K562 (cell line): ENCODE measurements around the gene AKT2. TPM values are rescaled to one million over a fixed set of nuclear protein-coding genes. Genes with fewer than 3 reads are reported as not detected.

Source experiments
- ATAC-seq: fragments of 200-7000 bp; cut with Tn5 transposase; 3 replicates; pipeline ENCODE4 v1.9.1; 2020; ENCODE audit warnings: moderate library complexity
- BruUV-seq: library from RNA; stranded (reverse); fragments of 400-500 nt; replicated peaks from 2 replicates; lab custom pipeline; 2021; lab: Mats Ljungman, UMichigan
- CTCF ChIA-PET: fragments of 300-600 bp; formaldehyde crosslinking; extraction: SDS; loops from one replicate; lab custom pipeline; 2021; ENCODE audit warnings: low intra/inter-chr PET ratio; lab: Yijun Ruan, JAX
- POLR2A ChIA-PET: fragments of 300-600, 350-650 bp; sonication (Branson Sonifier 250); formaldehyde crosslinking; extraction: SDS; loops from one replicate; lab custom pipeline; 2021; ENCODE audit warnings: antibody characterized with exemption, inconsistent platforms; lab: Yijun Ruan, JAX
- DNase-seq, 4 experiments: peaks; one replicate each; pipeline versions ENCODE4 v3.0.0 to v3.0.0-alpha.2; 2011 to 2018; ENCODE audit warnings: low spot score in 3 of 4, mixed read lengths in 3 of 4; ENCODE audit errors: extremely low read depth in 1 of 4
- FAIRE-seq: peaks from 2 replicates; lab custom pipeline; 2011; peaks lifted over from hg19 to GRCh38; lab: Jason Lieb, UNC
- H2AFZ ChIP-seq: 2 replicates; pipeline ENCODE4 v1.6.0; 2011; ENCODE audit warnings: low read depth, low read length, control low read depth, inconsistent platforms
- H3K27ac ChIP-seq: fragments of 200-600 bp; 3 replicates; pipeline ENCODE4 v1.8.0; 2011; ENCODE audit warnings: low read depth, mild to moderate bottlenecking, control low read depth, inconsistent platforms, low read length, moderate library complexity, mixed read lengths; ENCODE audit errors: extremely low read depth
- H3K27me3 ChIP-seq, 2 experiments: fragments of 300-600 bp in 1 of 2; 2 replicates in 1 of 2; 3 replicates in 1 of 2; pipeline versions ENCODE4 v1.6.0 to v1.8.0; 2011; ENCODE audit warnings: inconsistent platforms in 2 of 2, low read length in 2 of 2, mild to moderate bottlenecking in 1 of 2, mixed read lengths in 1 of 2, moderate library complexity in 1 of 2; ENCODE audit not compliant: control insufficient read depth in 2 of 2, insufficient read depth in 2 of 2
- H3K36me3 ChIP-seq: fragments of 300-600 bp; 3 replicates; pipeline ENCODE4 v1.8.0; 2011; ENCODE audit warnings: mild to moderate bottlenecking, low read length, inconsistent platforms; ENCODE audit not compliant: control insufficient read depth, insufficient read depth
- H3K4me1 ChIP-seq, 2 experiments: fragments of 200-600 bp in 1 of 2; replicated peaks in 1 of 2; 2 replicates in 1 of 2; 3 replicates in 1 of 2; pipeline versions ENCODE4 v1.5.1 to v1.8.0; 2011; ENCODE audit warnings: inconsistent platforms in 2 of 2, low read length in 2 of 2, mild to moderate bottlenecking in 1 of 2, mixed read lengths in 1 of 2, moderate library complexity in 1 of 2; ENCODE audit not compliant: control insufficient read depth in 2 of 2, insufficient read depth in 2 of 2
- H3K4me2 ChIP-seq: 2 replicates; pipeline ENCODE4 v1.6.1; 2011; ENCODE audit warnings: low read length, control low read depth, inconsistent platforms, mixed read lengths; ENCODE audit not compliant: insufficient read depth
- H3K4me3 ChIP-seq: fragments of 200-600 bp; sonication (generic), shearing (Covaris generic); 2 replicates; pipeline ENCODE4 v1.5.1; 2016; ENCODE audit warnings: control low read depth, inconsistent platforms
- H3K79me2 ChIP-seq: fragments of 200-600 bp; 3 replicates; pipeline ENCODE4 v1.8.0; 2011; ENCODE audit warnings: low read length, inconsistent platforms; ENCODE audit not compliant: control insufficient read depth, insufficient read depth
- H3K9ac ChIP-seq, 2 experiments: 2 replicates each; pipeline versions ENCODE4 v1.6.0 to v1.6.1; 2011; ENCODE audit warnings: low read depth in 2 of 2, low read length in 2 of 2, control low read depth in 1 of 2, inconsistent platforms in 1 of 2, mild to moderate bottlenecking in 1 of 2, mixed read lengths in 1 of 2; ENCODE audit not compliant: insufficient read depth in 1 of 2
- H3K9me1 ChIP-seq: one replicate; pipeline ENCODE4 v1.6.0; 2011; ENCODE audit warnings: inconsistent platforms, mild to moderate bottlenecking, low read length, moderate library complexity; ENCODE audit not compliant: control insufficient read depth, insufficient read depth
- H3K9me3 ChIP-seq: replicated peaks from 2 replicates; pipeline ENCODE4 v1.5.1; 2011; ENCODE audit warnings: low read depth, low read length, inconsistent platforms; ENCODE audit not compliant: control insufficient read depth, insufficient read depth
- H4K20me1 ChIP-seq: replicated peaks from 2 replicates; pipeline ENCODE4 v1.6.1; 2011; ENCODE audit warnings: low read length, inconsistent platforms, mixed read lengths; ENCODE audit not compliant: control insufficient read depth, insufficient read depth
- BCL6 ChIP-seq: fragments of 250-450 bp; sonication (Bioruptor Pico); IDR thresholded peaks from 2 replicates; pipeline ENCODE4 v1.4.0; 2020
- C11orf30 ChIP-seq: fragments of 450-650 bp; IDR thresholded peaks from 2 replicates; pipeline ENCODE4 v1.6.1; 2016; ENCODE audit warnings: low read depth, mild to moderate bottlenecking
- POLR2G ChIP-seq: fragments of 200-400 bp; formaldehyde crosslinking; IDR thresholded peaks from 2 replicates; pipeline ENCODE4 v1.6.1; 2017; ENCODE audit warnings: low read depth, mild to moderate bottlenecking, antibody characterized with exemption, low read length, moderate library complexity
- STAT5A ChIP-seq: IDR thresholded peaks from 2 replicates; pipeline ENCODE4 v1.6.1; 2012; ENCODE audit warnings: low read length, inconsistent platforms, borderline replicate concordance
- TSC22D4 ChIP-seq: fragments of 450-650 bp; IDR thresholded peaks from 2 replicates; pipeline ENCODE4 v1.6.1; 2016; ENCODE audit warnings: missing genetic modification characterization, missing biosample characterization, control low read depth
- ZNF316 ChIP-seq: fragments of 450-650 bp; IDR thresholded peaks from 2 replicates; pipeline ENCODE4 v1.6.1; 2016
- WGBS: fragments of 100-300 bp; shearing (Covaris generic); methylation state at CpG from one replicate; pipeline ENCODE4 v1.1.6; 2016; ENCODE audit warnings: low coverage, mixed read lengths; ENCODE audit not compliant: insufficient coverage; ENCODE audit errors: missing lambda C conversion rate; 5-methylcytosine and 5-hydroxymethylcytosine counted together
- in situ Hi-C: fragments of 300-500 bp; cut with MboI; formaldehyde crosslinking; loops from 4 replicates; pipeline ENCODE4 v1.15.0; 2018; ENCODE audit warnings: inconsistent platforms, mixed read lengths
- intact Hi-C: fragments of 100-400 bp; cut with micrococcal nuclease; formaldehyde crosslinking; loops from 2 replicates; pipeline ENCODE4 v1.14.2; 2022
- polyA plus RNA-seq, 8 experiments: library from polyadenylated mRNA; depleted of rRNA in 4 of 8; stranded (reverse) in 5 of 8; unstranded in 3 of 8; fragments of >200 nt; fragmentation: Nextera tagmentation in 2 of 8; fragmentation: Illumina TruSeq in 1 of 8; extraction: Ambion mirVana in 2 of 8; extraction: Trizol in 1 of 8; gene quantifications; 2 replicates each; pipeline versions ENCODE4 v1.2.1 to v1.2.3, GENCODE V29; 2011 to 2014; ENCODE audit warnings: inconsistent platforms in 1 of 8, missing spikeins in 1 of 8
- total RNA-seq, 7 experiments: library from RNA; depleted of rRNA in 6 of 7; stranded (reverse); fragments of >200 nt in 6 of 7; fragmentation: Illumina TruSeq in 2 of 7; extraction: Trizol in 2 of 7; gene quantifications; 2 replicates each; pipeline versions ENCODE4 v1.2.1 to v1.2.3, GENCODE V29; 2011 to 2021; ENCODE audit warnings: low replicate concordance in 1 of 7

The AKT2 gene
- total and polyA plus RNA-seq, 9 of the 15 experiments (the other 6 are each of a cell fraction or from before 2014, with no cell fraction given), result 1.1 to 132 (median 67.7) TPM

DNA sequence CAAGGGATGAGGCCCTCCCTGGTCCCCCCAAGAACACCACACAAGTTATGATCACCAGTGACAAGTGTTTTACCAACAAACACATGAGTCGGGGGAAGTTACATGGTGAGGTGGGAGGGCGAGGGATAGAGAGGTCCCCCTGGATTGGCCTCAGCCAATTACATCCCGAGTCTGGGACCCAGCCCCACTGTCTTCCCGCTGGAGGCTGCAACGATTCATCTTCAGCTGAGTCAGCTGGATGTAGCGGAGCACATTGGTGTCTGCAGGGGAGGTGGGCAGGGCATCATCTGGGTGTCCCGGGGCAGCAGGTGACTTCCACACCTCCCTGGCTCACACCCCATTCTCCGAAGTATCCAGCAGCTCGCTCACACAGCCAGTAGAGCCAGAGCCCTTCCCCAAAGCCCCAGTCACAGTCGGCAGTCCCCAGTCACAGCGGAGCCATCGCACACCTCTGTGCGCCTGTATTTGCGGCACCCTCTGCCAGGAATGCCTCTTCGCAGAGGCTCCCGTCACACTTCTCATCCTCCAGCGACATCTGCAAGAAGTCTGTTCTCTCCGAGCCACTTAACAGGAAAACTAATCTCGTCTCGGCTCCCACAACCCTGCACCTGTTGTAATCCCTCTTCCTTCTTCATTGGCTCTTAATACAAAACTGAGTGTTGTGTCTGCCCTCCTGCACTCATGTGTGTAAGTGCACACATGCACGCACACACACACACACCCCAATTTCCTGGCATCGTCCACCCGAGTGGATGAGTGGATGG lies 69.0 kb downstream of the AKT2 start:
- 34% methylated on average over 23 of the region's 23 CpGs for WGBS
- BruUV-seq, result no TSS peak
- peak; percentile 53; the same call in 1 of the 2 replicates for TF ChIP-seq C11orf30
- peak; percentile 75 for TF ChIP-seq ZNF316
- TF ChIP-seq STAT5A, result no peak
- no peak for TF ChIP-seq TSC22D4 (tag)
- H3K4me1 ChIP-seq, result peaks cover 12 to 25% of the 10 kb centered on the region in 2 experiments; a peak in 4 of 5 replicates
- H3K9me3 ChIP-seq, result no peaks in the 10 kb centered on the region
- peaks cover 5% of the 10 kb centered on the region for H4K20me1 ChIP-seq
- no peaks in the 10 kb centered on the region for H3K79me2 ChIP-seq
- no peak for DNase-seq
- peak; percentile 29 for FAIRE-seq
- 0 out of 2 replicates have a peak overlapping the region, but pooled peaks have one; percentile 39 for H3K4me2 ChIP-seq
- intact Hi-C loops, result loop anchor here (2.0 kb wide), 1 partner anchor 23 kb away; no protein-coding TSS in a partner anchor
- no peaks in the 10 kb centered on the region for H3K9me1 ChIP-seq
- POLR2A ChIA-PET, result no interaction called here
- no peaks in the 10 kb centered on the region for H3K36me3 ChIP-seq
- H3K27ac ChIP-seq, result no peak overlapping the region
- ATAC-seq, result no peak
- CTCF ChIA-PET, result no interaction called here
- H3K4me3 ChIP-seq, result no peak overlapping the region
- H2AFZ ChIP-seq, result no peak overlapping the region
- in situ Hi-C loops, result no loop called here
- H3K27me3 ChIP-seq, result peaks cover 6 to 9% of the 10 kb centered on the region in 2 experiments; a peak in 2 of 5 replicates
- H3K9ac ChIP-seq, result peak overlapping the region in 1 of 2 experiments; percentile 26; a peak in 1 of 4 replicates

DNA sequence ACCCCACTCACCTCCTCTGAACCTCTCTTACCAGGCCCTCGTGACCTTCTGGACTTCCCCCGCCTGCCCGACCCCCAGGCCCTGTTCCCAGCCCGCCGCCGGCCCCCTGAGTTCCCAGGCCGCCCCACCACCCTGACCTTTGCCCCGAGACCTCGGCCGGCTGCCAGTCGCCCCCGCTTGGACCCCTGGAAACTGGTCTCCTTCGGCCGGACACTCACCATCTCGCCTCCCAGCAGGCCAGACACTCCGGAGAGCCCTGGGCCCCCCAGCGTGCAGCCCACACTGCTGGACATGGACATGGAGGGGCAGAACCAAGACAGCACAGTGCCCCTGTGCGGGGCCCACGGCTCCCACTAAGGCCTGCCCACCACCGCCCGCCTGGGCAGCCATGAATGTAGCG lies 70.2 kb downstream of the AKT2 start:
- Histone ChIP-seq H3K4me1 (peaks cover 8 to 29% of the 10 kb centered on the region in 2 experiments; a peak in 4 of 5 replicates), H3K9me1 (no peaks in the 10 kb centered on the region), H3K9me3 (no peaks in the 10 kb centered on the region), H3K36me3 (no peaks in the 10 kb centered on the region), H2AFZ (no peak overlapping the region), H4K20me1 (peaks cover 5% of the 10 kb centered on the region), H3K4me3 (no peak overlapping the region), H3K27me3 (peaks cover 6 to 9% of the 10 kb centered on the region in 2 experiments; a peak in 2 of 5 replicates), H3K9ac (no peak overlapping the region), H3K79me2 (no peaks in the 10 kb centered on the region), H3K4me2 (no peak overlapping the region), H3K27ac (no peak overlapping the region)
- in situ Hi-C loops, result no loop called here
- intact Hi-C loops, result no loop called here
- ATAC-seq (no peak), DNase-seq (no peak), FAIRE-seq (no peak)
- BruUV-seq, result no TSS peak
- ChIA-PET POLR2A (interaction anchor here (0.6 kb wide), 1 partner anchor 944 kb away, joined by 3 read pairs; no protein-coding TSS in a partner anchor), CTCF (no interaction called here)
- TF ChIP-seq BCL6 (CRISPR knock-in tag) (no peak), POLR2G (peak; percentile 39; the same call in 1 of the 2 replicates)
- WGBS, result 78% methylated on average over 13 of the region's 22 CpGs
